Astrocyte of the spinal cord (primary cell): Measurements from ENCODE around the gene RNF113B.

Source experiments
- DNase-seq: peaks from one replicate; pipeline ENCODE4 v3.0.0; 2011; ENCODE audit warnings: low read depth, low spot score
- H3K4me3 ChIP-seq: 2 replicates; pipeline ENCODE4 v1.5.1; 2011; ENCODE audit warnings: low read depth, mild to moderate bottlenecking, low read length, moderate library complexity
- CTCF ChIP-seq: IDR thresholded peaks from 2 replicates; pipeline ENCODE4 v1.5.1; 2012; ENCODE audit warnings: low read depth, mild to moderate bottlenecking, low read length, inconsistent platforms
- in situ Hi-C: cut with HindIII; loops from 2 replicates; pipeline ENCODE4 v1.10.0; 2017; ENCODE audit warnings: low sequenced_read_pairs

RNF113B gene

GRCh38 chr13:98222081-98222554 is 45.0 kb upstream of the RNF113B start:
- in situ Hi-C loops = no loop called here
- peak; percentile 58 for DNase-seq
- no peak overlapping the region for H3K4me3 ChIP-seq
- TF ChIP-seq CTCF = no peak

GRCh38 chr13:98221234-98221633 is 44.2 kb upstream of the RNF113B start:
- in situ Hi-C loops = no loop called here
- DNase-seq = no peak
- TF ChIP-seq CTCF = no peak
- no peak overlapping the region for H3K4me3 ChIP-seq

DNA sequence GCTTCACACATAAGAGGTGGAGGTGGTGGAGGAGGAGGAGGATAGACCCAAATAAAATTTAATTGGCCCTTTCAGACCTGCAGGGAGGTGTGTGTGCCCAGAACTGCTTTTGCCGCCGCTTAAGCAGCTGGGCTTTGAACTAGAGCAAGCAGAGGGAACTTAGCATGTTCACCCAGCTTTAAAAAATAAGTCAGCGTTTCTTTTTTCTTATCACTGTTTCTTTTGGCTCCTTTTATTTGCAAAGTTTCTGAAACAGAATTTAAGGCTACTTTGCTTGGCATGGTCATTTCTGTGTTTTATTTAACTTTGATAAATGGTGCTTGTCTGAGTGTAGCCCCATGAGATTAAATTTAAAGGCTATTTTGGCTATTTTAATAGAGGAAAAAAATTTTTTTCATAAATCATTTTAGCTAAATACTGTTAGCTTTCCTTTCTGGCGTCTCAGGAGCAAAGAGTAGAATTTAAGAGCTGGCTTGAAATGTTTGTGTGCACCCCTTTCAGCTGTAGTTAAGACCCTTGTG is 43.3 kb upstream of the RNF113B start:
- TF ChIP-seq CTCF = no peak
- in situ Hi-C loops = no loop called here
- no peak for DNase-seq
- H3K4me3 ChIP-seq = no peak overlapping the region

GRCh38 chr13:98219685-98220084 is 42.6 kb upstream of the RNF113B start:
- in situ Hi-C loops = no loop called here
- no peak for DNase-seq
- H3K4me3 ChIP-seq = no peak overlapping the region
- TF ChIP-seq CTCF = no peak

DNA sequence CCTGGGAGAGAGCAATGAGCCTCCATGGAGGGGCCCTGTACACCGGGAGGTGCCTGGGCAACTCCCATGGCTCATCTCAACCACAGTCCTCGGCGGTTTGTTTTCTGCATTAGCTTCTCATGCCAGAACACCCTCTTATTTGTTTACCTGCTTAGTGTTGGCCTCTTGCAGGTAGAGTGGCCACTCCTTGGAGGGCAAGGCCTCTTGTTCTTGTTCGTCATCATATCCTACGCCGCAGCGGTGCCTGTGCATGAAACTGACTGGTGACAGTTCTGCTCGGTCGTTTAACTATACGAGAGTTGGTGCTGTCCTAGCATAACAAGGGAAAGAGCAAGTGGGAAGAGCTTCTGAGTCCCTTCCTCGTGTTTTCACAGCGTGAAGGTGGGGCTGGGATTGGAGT is 40.5 kb upstream of the RNF113B start:
- TF ChIP-seq CTCF = no peak
- H3K4me3 ChIP-seq = no peak overlapping the region
- in situ Hi-C loops = no loop called here
- DNase-seq = no peak

- H3K4me3 ChIP-seq = no peak overlapping the region
- in situ Hi-C loops = no loop called here
- no peak for DNase-seq
- no peak for TF ChIP-seq CTCF
Measured at GRCh38 chr13:98216711-98217285, 39.7 kb upstream of the RNF113B start.
